NCI-H146 treated with DMSO at 0.1 percent for 48 hours (cell line): Measurements from ENCODE around the gene IFIH1.

ENCODE experiments used
- DNase-seq: peaks from one replicate; lab custom pipeline; 2025; ENCODE audit not compliant: unreplicated experiment; lab: John Stamatoyannopoulos, UW

IFIH1 gene

GRCh38 chr2:162318328-162319180 is at the start of gene IFIH1:
TSS of gene IFIH1 (minus strand) at chr2:162318684. CDS start at chr2:162318307, 377 bp downstream.
- DNase-seq = peak; percentile 42

- DNase-seq = no peak
Observed at GRCh38 chr2:162365392-162365791, 46.9 kb upstream of the IFIH1 start.

- DNase-seq = no peak
Observed at GRCh38 chr2:162344617-162344950, 26.1 kb upstream of the IFIH1 start.

GRCh38 chr2:162343824-162344616 is 25.5 kb upstream of the IFIH1 start, which contains the start of gene GCA:
TSS of gene GCA (plus strand) at chr2:162344132. CDS start at chr2:162344249, 117 bp downstream.
- peak; percentile 86 for DNase-seq

GRCh38 chr2:162343492-162343823 is 25.0 kb upstream of the IFIH1 start:
- no peak for DNase-seq

- DNase-seq = no peak
Observed at GRCh38 chr2:162342841-162343240, 24.4 kb upstream of the IFIH1 start.

GRCh38 chr2:162342321-162342720 is 23.8 kb upstream of the IFIH1 start:
- DNase-seq = no peak

GRCh38 chr2:162340822-162341221 is 22.3 kb upstream of the IFIH1 start:
- no peak for DNase-seq

GRCh38 chr2:162337868-162338267 is 19.4 kb upstream of the IFIH1 start:
- DNase-seq = no peak

- DNase-seq = no peak
Observed at GRCh38 chr2:162333968-162334367, 15.5 kb upstream of the IFIH1 start.

GRCh38 chr2:162330881-162331280 is 12.4 kb upstream of the IFIH1 start:
- DNase-seq = no peak

GRCh38 chr2:162328424-162329157 is 10.1 kb upstream of the IFIH1 start:
- DNase-seq = no peak

GRCh38 chr2:162327806-162328205 is 9.3 kb upstream of the IFIH1 start:
- DNase-seq = no peak

GRCh38 chr2:162327134-162327769 is 8.8 kb upstream of the IFIH1 start:
- no peak for DNase-seq

GRCh38 chr2:162324953-162325352 is 6.5 kb upstream of the IFIH1 start:
- DNase-seq = no peak

- DNase-seq = no peak
Observed at GRCh38 chr2:162320864-162321517, 2.5 kb upstream of the IFIH1 start.

GRCh38 chr2:162317861-162318327 is 590 bp downstream of the IFIH1 start:
- no peak for DNase-seq

GRCh38 chr2:162317058-162317742 is 1.3 kb downstream of the IFIH1 start:
- DNase-seq = no peak

- DNase-seq = no peak
Observed at GRCh38 chr2:162316590-162316989, 1.9 kb downstream of the IFIH1 start.

GRCh38 chr2:162315938-162316337 is 2.5 kb downstream of the IFIH1 start:
- DNase-seq = no peak
